H1 (cell line): ENCODE measurements around the gene RNU6-1. TPM values are rescaled to one million over a fixed set of nuclear protein-coding genes. Genes with fewer than 3 reads are reported as not detected.

Source experiments
- CTCF ChIA-PET: fragments of 300-600 bp; sonication (Branson Sonifier 250); formaldehyde crosslinking; loops from one replicate; lab custom pipeline; 2021; ENCODE audit not compliant: partially characterized antibody; lab: Charles Lee
- POLR2A ChIA-PET: fragments of 300-600 bp; sonication (Branson Sonifier 250); formaldehyde crosslinking; loops from one replicate; lab custom pipeline; 2021; ENCODE audit warnings: inconsistent platforms; ENCODE audit not compliant: partially characterized antibody; lab: Charles Lee
- DNase-seq, 2 experiments: peaks; one replicate each; pipeline versions ENCODE4 v3.0.0 to v3.0.0-alpha.2; 2010 to 2022; ENCODE audit warnings: low spot score in 2 of 2, low read depth in 1 of 2, mixed read lengths in 1 of 2
- FAIRE-seq: peaks from 2 replicates; lab custom pipeline; 2011; peaks lifted over from hg19 to GRCh38; lab: Jason Lieb, UNC
- H2AFZ ChIP-seq: 2 replicates; pipeline ENCODE4 v1.8.1; 2012; ENCODE audit warnings: low read length, inconsistent platforms
- H2AK5ac ChIP-seq: 2 replicates; pipeline ENCODE4 v1.6.1; 2013; ENCODE audit warnings: low read depth, low read length
- H2BK120ac ChIP-seq: replicated peaks from 2 replicates; pipeline ENCODE3; 2013; ENCODE audit warnings: low read depth, low read length, inconsistent platforms
- H2BK12ac ChIP-seq: 2 replicates; pipeline ENCODE4 v1.6.1; 2013; ENCODE audit warnings: low read depth, low read length
- H2BK15ac ChIP-seq: 2 replicates; pipeline ENCODE4 v1.6.1; 2013; ENCODE audit warnings: low read length
- H2BK20ac ChIP-seq: 2 replicates; pipeline ENCODE4 v1.6.1; 2013; ENCODE audit warnings: low read length
- H2BK5ac ChIP-seq: 2 replicates; pipeline ENCODE4 v1.6.1; 2013; ENCODE audit warnings: low read depth, low read length
- H3K14ac ChIP-seq: 2 replicates; pipeline ENCODE4 v1.6.1; 2013; ENCODE audit warnings: inconsistent platforms; ENCODE audit not compliant: insufficient read length
- H3K18ac ChIP-seq: 2 replicates; pipeline ENCODE4 v1.6.1; 2013; ENCODE audit warnings: low read length; ENCODE audit errors: extremely low read depth
- H3K23ac ChIP-seq: 2 replicates; pipeline ENCODE4 v1.6.1; 2013; ENCODE audit warnings: inconsistent platforms; ENCODE audit not compliant: insufficient read length
- H3K23me2 ChIP-seq: 2 replicates; pipeline ENCODE4 v1.6.1; 2013; ENCODE audit warnings: low read depth, low read length
- H3K27ac ChIP-seq: 2 replicates; pipeline ENCODE4 v1.6.1; 2011; ENCODE audit warnings: low read depth, low read length, inconsistent platforms
- H3K27me3 ChIP-seq, 4 experiments: replicated peaks in 1 of 4; 1 replicate in 1 of 4; 2 replicates in 3 of 4; pipeline versions ENCODE4 v1.6.1 to v1.8.1; 2011 to 2013; ENCODE audit warnings: low read length in 3 of 4, mild to moderate bottlenecking in 3 of 4, inconsistent platforms in 2 of 4, mixed read lengths in 2 of 4, moderate library complexity in 1 of 4; ENCODE audit not compliant: control insufficient read depth in 3 of 4, insufficient read depth in 3 of 4; ENCODE audit errors: extremely low read depth in 1 of 4
- H3K36me3 ChIP-seq, 4 experiments: 2 replicates each; pipeline versions ENCODE4 v1.6.1 to v1.8.1; 2011 to 2013; ENCODE audit warnings: mild to moderate bottlenecking in 4 of 4, low read length in 3 of 4, moderate library complexity in 2 of 4, control low read depth in 1 of 4, inconsistent platforms in 1 of 4; ENCODE audit not compliant: insufficient read depth in 4 of 4, control insufficient read depth in 2 of 4
- H3K4ac ChIP-seq: replicated peaks from 2 replicates; pipeline ENCODE3; 2013; ENCODE audit warnings: low read length, low read depth, mixed read lengths, inconsistent platforms; ENCODE audit not compliant: insufficient read length
- H3K4me1 ChIP-seq, 4 experiments: replicated peaks in 1 of 4; 1 replicate in 1 of 4; 2 replicates in 3 of 4; pipeline versions ENCODE4 v1.6.1 to v1.8.1; 2011 to 2013; ENCODE audit warnings: low read length in 3 of 4, inconsistent platforms in 2 of 4, mixed read lengths in 1 of 4; ENCODE audit not compliant: insufficient read depth in 4 of 4, control insufficient read depth in 3 of 4
- H3K4me2 ChIP-seq, 2 experiments: 2 replicates each; pipeline versions ENCODE4 v1.6.1 to v1.8.1; 2011 to 2013; ENCODE audit warnings: low read depth in 2 of 2, low read length in 2 of 2, control low read depth in 1 of 2, inconsistent platforms in 1 of 2, mild to moderate bottlenecking in 1 of 2; ENCODE audit not compliant: insufficient read depth in 1 of 2
- H3K4me3 ChIP-seq, 4 experiments: fragments of 200-600, 300-600 bp in 1 of 4; sonication (generic), shearing (Covaris generic), sonication (Bioruptor Twin) in 1 of 4; 2 replicates each; pipeline versions ENCODE4 v1.5.1 to v1.8.1; 2011 to 2016; ENCODE audit warnings: low read length in 4 of 4, low read depth in 3 of 4, control low read depth in 2 of 4, inconsistent platforms in 2 of 4, mild to moderate bottlenecking in 2 of 4, mixed read lengths in 1 of 4, moderate library complexity in 1 of 4; ENCODE audit not compliant: insufficient read depth in 2 of 4; ENCODE audit errors: extremely low read depth in 1 of 4
- H3K56ac ChIP-seq: replicated peaks from 2 replicates; pipeline ENCODE3; 2013; ENCODE audit warnings: low read depth, mild to moderate bottlenecking, mixed read lengths, low read length, inconsistent platforms; ENCODE audit not compliant: insufficient read length
- H3K79me1 ChIP-seq: 2 replicates; pipeline ENCODE4 v1.6.1; 2013; ENCODE audit warnings: low read depth, low read length, control low read depth
- H3K79me2 ChIP-seq, 2 experiments: 2 replicates each; pipeline versions ENCODE4 v1.6.1 to v1.8.1; 2012 to 2013; ENCODE audit warnings: low read length in 2 of 2, mild to moderate bottlenecking in 2 of 2, inconsistent platforms in 1 of 2; ENCODE audit not compliant: insufficient read depth in 2 of 2, control insufficient read depth in 1 of 2
- H3K9ac ChIP-seq, 4 experiments: replicated peaks in 1 of 4; 1 replicate in 1 of 4; 2 replicates in 3 of 4; pipeline versions ENCODE4 v1.6.1 to v1.8.1; 2011 to 2013; ENCODE audit warnings: low read depth in 3 of 4, low read length in 3 of 4, control low read depth in 2 of 4, mild to moderate bottlenecking in 2 of 4, moderate library complexity in 2 of 4, inconsistent platforms in 1 of 4; ENCODE audit errors: extremely low read depth in 1 of 4
- H3K9me3 ChIP-seq, 2 experiments: 2 replicates each; pipeline versions ENCODE4 v1.6.1 to v1.8.1; 2012 to 2013; ENCODE audit warnings: mild to moderate bottlenecking in 2 of 2, moderate library complexity in 2 of 2, control low read depth in 1 of 2, inconsistent platforms in 1 of 2, low read depth in 1 of 2, low read length in 1 of 2, mixed read lengths in 1 of 2; ENCODE audit not compliant: insufficient read depth in 2 of 2
- H4K20me1 ChIP-seq, 2 experiments: replicated peaks in 1 of 2; 2 replicates each; pipeline versions ENCODE3 to v1.8.1; 2011 to 2013; ENCODE audit warnings: inconsistent platforms in 2 of 2, low read length in 2 of 2, mild to moderate bottlenecking in 1 of 2; ENCODE audit not compliant: insufficient read depth in 2 of 2, control insufficient read depth in 1 of 2
- H4K5ac ChIP-seq: 2 replicates; pipeline ENCODE4 v1.6.1; 2013; ENCODE audit warnings: low read length, low read depth, mixed read lengths, inconsistent platforms; ENCODE audit not compliant: insufficient read length
- H4K8ac ChIP-seq: 2 replicates; pipeline ENCODE4 v1.8.0; 2013; ENCODE audit warnings: mild to moderate bottlenecking, moderate library complexity, low read length, inconsistent platforms; ENCODE audit not compliant: insufficient read depth; ENCODE audit errors: extremely low read depth
- H4K91ac ChIP-seq: replicated peaks from 2 replicates; pipeline ENCODE3; 2013; ENCODE audit warnings: low read length, mixed read lengths, inconsistent platforms; ENCODE audit not compliant: insufficient read length
- ATF2 ChIP-seq: IDR thresholded peaks from 2 replicates; pipeline ENCODE4 v1.6.1; 2012; ENCODE audit warnings: low read length, inconsistent platforms
- CHD1 ChIP-seq: IDR thresholded peaks from 2 replicates; pipeline ENCODE4 v1.6.1; 2012; ENCODE audit warnings: low read depth, low read length, improper control_type of control experiment
- HDAC2 ChIP-seq, 2 experiments: fragments of 300-600 bp in 1 of 2; sonication (generic) in 1 of 2; IDR thresholded peaks; 2 replicates each; pipeline ENCODE4 v1.6.1; 2011 to 2012; ENCODE audit warnings: low read depth in 2 of 2, low read length in 2 of 2, mild to moderate bottlenecking in 2 of 2, moderate library complexity in 2 of 2, borderline replicate concordance in 1 of 2, inconsistent platforms in 1 of 2
- HDAC6 ChIP-seq: IDR thresholded peaks from one replicate; pipeline ENCODE4 v1.7.1; 2012; ENCODE audit warnings: low read depth, mild to moderate bottlenecking, inconsistent platforms, low read length, moderate library complexity
- PHF8 ChIP-seq: fragments of 200-600 bp; sonication (generic); conservative IDR thresholded peaks from 2 replicates; pipeline ENCODE4 v1.7.1; 2012; ENCODE audit warnings: low read depth, mild to moderate bottlenecking, inconsistent platforms, low read length, moderate library complexity
- RFX5 ChIP-seq: IDR thresholded peaks from 2 replicates; pipeline ENCODE4 v1.6.1; 2011; ENCODE audit warnings: low read depth, low read length, improper control_type of control experiment, borderline replicate concordance
- SIN3A ChIP-seq, 2 experiments: IDR thresholded peaks in 1 of 2; conservative IDR thresholded peaks in 1 of 2; 2 replicates each; pipeline ENCODE4 v1.6.1; 2011 to 2012; ENCODE audit warnings: low read length in 2 of 2, improper control_type of control experiment in 1 of 2, low read depth in 1 of 2, mild to moderate bottlenecking in 1 of 2
- TAF1 ChIP-seq: IDR thresholded peaks from 2 replicates; pipeline ENCODE4 v1.6.1; 2011; ENCODE audit warnings: mild to moderate bottlenecking, low read depth, low read length
- TEAD4 ChIP-seq: IDR thresholded peaks from 2 replicates; pipeline ENCODE4 v1.6.1; 2012; ENCODE audit warnings: low read depth, low read length, inconsistent platforms, mixed read lengths
- USF2 ChIP-seq: IDR thresholded peaks from 2 replicates; pipeline ENCODE4 v1.6.1; 2011; ENCODE audit warnings: low read length, improper control_type of control experiment
- WGBS, 2 experiments: shearing (Covaris generic) in 1 of 2; methylation state at CpG; one replicate each; pipeline versions ENCODE4 v1.1.6 to v1.1.7; 2013 to 2015; ENCODE audit warnings: low lambda C conversion rate in 2 of 2, mixed read lengths in 2 of 2, inconsistent platforms in 1 of 2, low coverage in 1 of 2, missing lambda C conversion rate in 1 of 2; ENCODE audit not compliant: insufficient replicate concordance in 2 of 2, insufficient coverage in 1 of 2, insufficient read length in 1 of 2; ENCODE audit errors: extremely low coverage in 1 of 2, missing lambda C conversion rate in 1 of 2; 5-methylcytosine and 5-hydroxymethylcytosine counted together
- polyA plus RNA-seq, 7 experiments: library from polyadenylated mRNA; depleted of rRNA in 3 of 7; stranded (reverse) in 5 of 7; unstranded in 2 of 7; fragments of >200 nt in 5 of 7; fragments of 200-250 nt in 2 of 7; gene quantifications; 1 replicate in 5 of 7; 2 replicates in 1 of 7; 4 replicates in 1 of 7; pipeline versions ENCODE4 v1.2.1 to v1.2.3, GENCODE V29; 2011 to 2013; ENCODE audit warnings: missing spikeins in 2 of 7, mixed read lengths in 2 of 7
- total RNA-seq: library from RNA; stranded (reverse); fragmentation: NEBNext Ultra II Directional; extraction: Animal tissue kit (Norgen Biotek cat#: 25700); gene quantifications from 2 replicates; pipeline ENCODE4 v1.2.1, GENCODE V29; 2021

Gene RNU6-1
- total and polyA plus RNA-seq, 2 of the 8 experiments (the other 6 are each of a cell fraction or from before 2014, with no cell fraction given) = not detected

- Histone ChIP-seq H3K4me2 (peak overlapping the region; percentile 46 to 85; a peak in 3 of 4 replicates), H2AFZ (no peak overlapping the region), H3K18ac (no peak overlapping the region), H3K36me3 (no peaks in the 10 kb centered on the region), H3K79me2 (no peaks in the 10 kb centered on the region), H3K4ac (no peak overlapping the region), H4K8ac (no peak overlapping the region), H3K56ac (no peak overlapping the region), H3K27me3 (peaks cover 52 to 81% (median 74%) of the 10 kb centered on the region in 4 experiments), H2BK15ac (no peak overlapping the region), H3K14ac (no peak overlapping the region), H3K79me1 (no peaks in the 10 kb centered on the region), H3K9me3 (no peaks in the 10 kb centered on the region), H2BK5ac (no peak overlapping the region), H3K4me3 (peak overlapping the region in 3 of 4 experiments; percentile 39 to 63 (median 52); a peak in 6 of 8 replicates), H4K20me1 (peaks cover 0 to 7% of the 10 kb centered on the region in 2 experiments), H3K23ac (no peak overlapping the region), H2BK20ac (peak overlapping the region; percentile 40; the same call in 1 of the 2 replicates), H3K4me1 (peaks cover 15 to 27% (median 21%) of the 10 kb centered on the region in 4 experiments; a peak in 6 of 7 replicates), H2BK120ac (no peak overlapping the region), H3K9ac (no peak overlapping the region), H2AK5ac (no peak overlapping the region), H2BK12ac (no peak overlapping the region), H4K5ac (no peak overlapping the region), H3K27ac (no peak overlapping the region), H3K23me2 (peaks cover 30% of the 10 kb centered on the region), H4K91ac (no peak overlapping the region)
- ChIA-PET POLR2A (interaction anchor here (1.2 to 1.3 kb wide), 2 partner anchors 14 to 16 kb away, joined by 3 to 5 read pairs; no protein-coding TSS in a partner anchor), CTCF (interaction anchor here (1.0 to 3.7 kb wide), 11 partner anchors 9 to 540 kb away, joined by 3 to 12 read pairs (median 4); partner anchors contain the start of genes PIAS1 and SKOR1)
- WGBS, 2 experiments = 27% methylated on average over 8 of the region's 8 CpGs; no CpG with 5 or more reads in 1 of the 2 experiments
- no peak for FAIRE-seq
- peak in 1 of 2 experiments; percentile 77 for DNase-seq
- TF ChIP-seq ATF2 = no peak
- no peak for TF ChIP-seq CHD1
- TF ChIP-seq PHF8 = no peak
- TF ChIP-seq TAF1 = no peak
- no peak for TF ChIP-seq HDAC2 (IDR thresholded peaks at IDR 0.05; ENCODE audit: borderline replicate concordance in 1 of 2, low read depth in 2 of 2, low read length in 2 of 2)
- TF ChIP-seq RFX5 = no peak
- no peak for TF ChIP-seq HDAC6
- TF ChIP-seq USF2 = no peak
- no peak for TF ChIP-seq TEAD4
- TF ChIP-seq SIN3A (conservative IDR thresholded peaks at IDR 0.05 in 1 of 2, IDR thresholded peaks at IDR 0.05 in 1 of 2; ENCODE audit: low read depth in 1 of 2, low read length in 2 of 2) = no peak
Measured at GRCh38 chr15:67836477-67836876, 3.4 kb downstream of the RNU6-1 start.
